Germinal center (tissue), 1 donor: Measurements from ENCODE around the gene NPIPA1.
"Not testable (repeated sequence)": the region's sequence is repeated elsewhere in the genome, so short reads cannot be mapped to it uniquely, and the experiment has no call there.

Experiments
- DNase-seq: peaks from one replicate; pipeline ENCODE4 v3.0.0; 2012; ENCODE audit warnings: mixed read lengths, low spot score

Gene NPIPA1

DNA sequence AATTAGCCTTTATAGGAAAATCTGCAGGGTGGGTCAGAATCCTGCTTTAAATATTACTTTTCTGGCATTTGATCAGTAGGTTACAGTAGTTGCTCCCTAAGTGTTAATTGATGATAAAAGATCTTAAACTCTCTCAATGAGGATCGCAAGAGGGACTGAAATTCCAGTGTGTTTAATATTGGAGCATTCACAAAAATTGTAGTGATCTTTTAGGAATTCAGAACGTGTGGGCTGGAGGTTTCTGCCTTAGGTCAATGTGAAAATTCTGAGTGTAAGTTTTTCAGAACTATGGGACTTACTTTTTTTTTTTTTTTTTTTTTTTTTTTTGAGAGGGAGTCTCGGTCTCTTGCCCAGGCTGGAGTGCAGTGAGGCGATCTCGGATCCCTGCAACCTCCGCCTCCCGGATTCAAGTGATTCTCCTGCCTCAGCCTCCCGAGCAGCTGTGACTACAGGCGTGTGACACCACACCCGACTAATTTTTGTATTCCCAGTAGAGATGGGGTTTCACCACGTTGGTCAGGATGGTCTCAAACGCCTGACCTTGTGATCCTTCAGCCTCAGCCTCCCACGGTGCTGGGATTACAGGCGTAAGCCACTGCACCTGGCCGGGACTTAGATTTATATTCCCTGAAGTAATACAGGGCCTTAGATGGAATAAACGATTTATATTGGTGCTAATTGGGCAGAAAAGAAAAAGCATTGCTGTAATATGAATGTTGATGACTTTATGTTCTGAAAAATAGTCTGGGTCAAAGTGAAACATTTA is 39.9 kb downstream of the NPIPA1 start:
- DNase-seq = not testable (repeated sequence)

DNA sequence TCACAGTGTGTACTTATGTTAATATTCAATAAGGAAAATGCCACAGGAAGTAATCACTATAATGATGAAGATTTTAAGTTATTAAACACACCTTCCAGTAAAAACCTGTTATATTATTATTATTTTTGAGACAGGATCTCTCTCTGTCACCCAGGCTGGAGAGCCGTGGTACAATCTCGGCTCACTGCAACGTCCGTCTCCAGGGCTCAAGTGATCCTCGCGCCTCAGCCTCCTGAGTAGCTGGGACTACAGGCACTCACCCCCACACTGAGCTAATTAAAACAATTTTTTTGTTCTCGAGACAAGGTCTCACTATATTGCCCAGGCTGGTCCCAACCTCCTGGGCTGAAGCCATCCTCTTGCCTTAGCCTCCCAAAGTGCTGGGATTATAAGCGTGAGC is 41.0 kb downstream of the NPIPA1 start:
- not testable (repeated sequence) for DNase-seq

DNA sequence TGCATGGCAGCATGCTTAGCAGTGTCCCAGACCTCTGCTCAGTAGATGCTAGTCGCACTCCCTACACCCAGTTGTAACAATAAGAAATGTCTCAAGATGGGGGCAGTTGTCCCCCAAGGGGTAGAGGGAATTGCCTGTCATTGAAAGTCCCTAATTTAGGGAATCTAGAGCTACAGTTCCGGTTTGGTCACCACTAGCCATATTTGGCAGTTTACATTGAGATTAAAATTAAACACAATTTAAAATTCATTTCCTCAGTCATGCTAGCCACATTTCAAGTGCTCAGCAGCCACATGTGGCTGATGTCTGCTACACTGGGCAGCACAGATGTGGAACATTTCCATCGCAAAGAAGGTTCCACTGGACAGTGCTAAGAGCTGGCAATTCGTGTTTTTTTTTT is 41.7 kb downstream of the NPIPA1 start:
- DNase-seq = not testable (repeated sequence)

DNA sequence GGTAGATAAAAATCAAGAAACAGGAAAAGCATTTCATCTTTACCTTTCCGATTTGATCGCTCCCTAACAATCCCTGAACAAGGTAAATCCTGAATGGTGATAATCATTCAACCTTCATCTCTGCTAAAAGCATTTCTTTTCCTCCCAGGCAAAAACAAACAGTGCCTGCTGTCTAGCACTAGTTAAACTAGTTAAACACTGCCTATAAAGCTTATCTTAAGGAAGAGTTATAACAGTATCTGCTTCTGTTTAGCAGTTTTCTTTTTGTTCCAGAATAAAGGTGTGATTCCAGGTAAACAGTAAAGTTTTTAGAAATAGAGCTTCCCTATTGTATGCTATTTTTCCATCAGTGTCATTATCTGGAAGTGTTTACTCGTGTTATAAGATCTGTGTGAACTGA is 44.0 kb downstream of the NPIPA1 start:
- not testable (repeated sequence) for DNase-seq

DNA sequence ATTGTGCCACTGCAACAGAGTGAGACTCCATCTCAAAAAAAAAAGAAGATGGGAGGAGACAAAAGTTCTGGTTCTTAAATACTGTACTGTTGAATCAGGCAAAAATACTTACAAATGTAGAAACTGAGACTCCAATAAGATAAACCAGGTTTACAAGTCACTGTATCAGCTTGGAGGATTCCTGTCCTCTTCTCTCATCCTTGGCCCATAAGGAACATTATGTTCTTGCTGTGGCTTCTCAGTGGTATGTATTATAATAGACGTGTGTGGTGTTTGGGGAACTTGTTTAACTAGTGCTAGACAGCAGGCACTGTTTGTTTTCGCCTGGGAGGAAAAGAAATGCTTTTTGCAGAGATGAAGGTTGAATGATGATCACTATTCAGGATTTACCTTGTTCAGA is 45.3 kb downstream of the NPIPA1 start:
- not testable (repeated sequence) for DNase-seq

DNA sequence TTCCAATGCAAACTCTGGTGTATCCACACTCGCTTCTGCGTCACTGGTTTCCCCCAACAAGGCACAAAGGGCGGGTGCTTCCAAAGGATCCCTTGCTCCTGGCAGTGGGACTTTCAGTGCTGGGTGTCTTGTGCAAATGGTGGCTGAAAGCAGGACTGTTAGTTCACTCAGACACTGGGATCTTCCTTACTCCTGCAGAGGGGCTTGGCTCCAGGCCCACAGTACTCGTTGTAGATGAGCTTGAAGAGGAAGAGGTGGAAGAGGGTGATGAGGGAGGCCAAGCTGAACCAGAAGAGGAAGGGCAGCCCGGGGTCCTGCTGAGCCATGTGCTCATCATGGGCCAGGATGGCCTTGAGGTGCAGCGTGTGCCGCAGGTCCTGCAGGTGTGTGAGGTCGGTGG is 50.8 kb downstream of the NPIPA1 start:
- DNase-seq = not testable (repeated sequence)

- DNase-seq = not testable (repeated sequence)
Measured at GRCh38 chr16:14988661-14989191, 51.5 kb downstream of the NPIPA1 start.

GRCh38 chr16:14989291-14990281 is 52.3 kb downstream of the NPIPA1 start:
- DNase-seq = not testable (repeated sequence)

DNA sequence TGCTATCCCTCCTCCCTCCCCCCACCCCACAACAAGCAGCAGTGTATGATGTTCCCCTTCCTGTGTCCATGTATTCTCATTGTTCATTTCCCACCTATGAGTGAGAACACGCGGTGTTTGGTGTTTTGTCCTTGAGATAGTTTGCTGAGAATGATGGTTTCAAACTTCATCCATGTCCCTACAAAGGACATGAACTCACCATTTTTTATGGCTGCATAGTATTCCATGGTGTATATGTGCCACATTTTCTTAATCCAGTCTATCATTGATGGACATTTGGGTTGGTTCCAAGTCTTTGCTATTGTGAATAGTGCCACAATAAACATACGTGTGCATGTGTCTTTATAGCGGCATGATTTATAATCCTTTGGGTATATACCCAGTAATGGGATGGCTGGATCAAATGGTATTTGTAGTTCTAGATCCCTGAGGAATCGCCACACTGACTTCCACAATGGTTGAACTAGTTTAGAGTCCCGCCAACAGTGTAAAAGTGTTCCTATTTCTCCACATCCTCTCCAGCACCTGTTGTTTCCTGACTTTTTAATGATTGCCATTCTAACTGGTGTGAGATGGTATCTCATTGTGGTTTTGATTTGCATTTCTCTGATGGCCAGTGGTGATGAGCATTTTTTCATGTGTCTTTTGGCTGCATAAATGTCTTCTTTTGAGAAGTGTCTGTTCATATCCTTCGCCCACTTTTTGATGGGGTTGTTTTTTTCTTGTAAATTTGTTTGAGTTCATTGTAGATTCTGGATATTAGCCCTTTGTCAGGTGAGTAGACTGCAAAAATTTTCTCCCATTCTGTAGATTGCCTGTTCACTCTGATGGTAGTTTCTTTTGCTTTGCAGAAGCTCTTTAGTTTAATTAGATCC is 56.3 kb downstream of the NPIPA1 start:
- DNase-seq = not testable (repeated sequence)

- DNase-seq = not testable (repeated sequence)
Measured at GRCh38 chr16:14996702-14997101, 59.5 kb downstream of the NPIPA1 start.

DNA sequence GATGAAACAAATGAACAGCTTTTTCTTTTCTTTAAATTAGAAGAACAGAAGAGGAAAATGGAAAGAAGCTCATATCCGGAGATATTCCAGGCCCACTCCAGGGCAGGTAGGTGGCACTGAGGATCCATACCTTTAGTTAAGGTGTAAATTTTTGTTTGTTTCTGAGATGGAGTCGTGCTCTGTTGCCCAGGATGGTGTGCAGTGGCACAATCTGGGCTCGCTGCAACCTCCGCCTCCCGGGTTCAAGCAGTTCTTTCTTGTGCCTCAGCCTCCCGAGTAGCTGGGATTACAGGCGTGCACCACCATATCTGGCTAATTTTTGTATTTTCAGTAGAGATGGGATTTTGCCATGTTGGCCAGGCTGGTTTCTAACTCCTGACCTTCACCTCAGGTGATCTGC is 61.1 kb downstream of the NPIPA1 start:
- not testable (repeated sequence) for DNase-seq

GRCh38 chr16:14999845-15000244 is 62.6 kb downstream of the NPIPA1 start:
- not testable (repeated sequence) for DNase-seq
